Kidney tubule cell (primary cell): ENCODE results near the gene CECR2.

Experiments used
- DNase-seq: peaks from one replicate; pipeline ENCODE4 v3.0.0-alpha.2; 2018; ENCODE audit warnings: low spot score

CECR2 gene

GRCh38 chr22:17575151-17575550 is 205.9 kb downstream of the CECR2 start:
- DNase-seq = no peak

- DNase-seq = no peak
These were observed 206.4 kb downstream of the CECR2 start for GRCh38 chr22:17575681-17576080.

GRCh38 chr22:17576470-17576869 is 207.2 kb downstream of the CECR2 start:
- DNase-seq = peak; percentile 96

- no peak for DNase-seq
These were observed 209.0 kb downstream of the CECR2 start for GRCh38 chr22:17578136-17578754.

- DNase-seq = no peak
These were observed 210.3 kb downstream of the CECR2 start for GRCh38 chr22:17579535-17579981.

GRCh38 chr22:17580441-17581031 is 211.3 kb downstream of the CECR2 start:
- no peak for DNase-seq

GRCh38 chr22:17581056-17581455 is 211.8 kb downstream of the CECR2 start:
- no peak for DNase-seq

- no peak for DNase-seq
These were observed 212.4 kb downstream of the CECR2 start for GRCh38 chr22:17581631-17582030.

GRCh38 chr22:17583151-17583550 is 213.9 kb downstream of the CECR2 start:
- no peak for DNase-seq

- no peak for DNase-seq
These were observed 217.7 kb downstream of the CECR2 start for GRCh38 chr22:17586831-17587440.

GRCh38 chr22:17587629-17588028 is 218.4 kb downstream of the CECR2 start:
- DNase-seq = no peak

GRCh38 chr22:17588606-17589005 is 219.3 kb downstream of the CECR2 start:
- DNase-seq = no peak

- DNase-seq = no peak
These were observed 220.6 kb downstream of the CECR2 start for GRCh38 chr22:17589810-17590375.

GRCh38 chr22:17590586-17590985 is 221.3 kb downstream of the CECR2 start:
- DNase-seq = no peak

- DNase-seq = no peak
These were observed 222.9 kb downstream of the CECR2 start for GRCh38 chr22:17592201-17592600.

- no peak for DNase-seq
These were observed 227.0 kb downstream of the CECR2 start for GRCh38 chr22:17596226-17596625.

- no peak for DNase-seq
These were observed 228.0 kb downstream of the CECR2 start for GRCh38 chr22:17597217-17597616.

GRCh38 chr22:17598318-17598717 is 229.1 kb downstream of the CECR2 start:
- DNase-seq = no peak

GRCh38 chr22:17601031-17601430 is 231.8 kb downstream of the CECR2 start:
- no peak for DNase-seq

- no peak for DNase-seq
These were observed 234.4 kb downstream of the CECR2 start for GRCh38 chr22:17603668-17604067.

GRCh38 chr22:17606496-17606895 is 237.2 kb downstream of the CECR2 start:
- no peak for DNase-seq
